DND-41 (cell line): ENCODE measurements around the gene ZFPM1.

Experiments
- CTCF ChIP-seq: IDR thresholded peaks from 2 replicates; pipeline ENCODE4 v1.5.1; 2012; ENCODE audit warnings: borderline replicate concordance, low read length, moderate library complexity, mild to moderate bottlenecking; ENCODE audit not compliant: poor library complexity, severe bottlenecking; ENCODE audit errors: extremely low read depth
- EZH2 ChIP-seq: IDR thresholded peaks from 3 replicates; pipeline ENCODE4 v1.6.1; 2012; ENCODE audit warnings: borderline replicate concordance, low read depth, mild to moderate bottlenecking, moderate library complexity, low read length, inconsistent platforms; ENCODE audit not compliant: severe bottlenecking

GRCh38 chr16:88491001-88491559, 38.0 kb downstream of the ZFPM1 start:
- TF ChIP-seq CTCF (no peak), EZH2 (no peak)
